Ectodermal cell (in vitro differentiated cells): Measurements from ENCODE around the gene DAPK1.

Experiments used
- H3K27ac ChIP-seq: 2 replicates; pipeline ENCODE4 v1.7.0; 2013; ENCODE audit warnings: mild to moderate bottlenecking, low read depth, low read length; ENCODE audit not compliant: insufficient read depth, poor library complexity, severe bottlenecking
- H3K27me3 ChIP-seq: 2 replicates; pipeline ENCODE4 v1.7.0; 2013; ENCODE audit warnings: mild to moderate bottlenecking, low read length; ENCODE audit not compliant: insufficient read depth, control insufficient read depth, poor library complexity, severe bottlenecking
- H3K36me3 ChIP-seq: one replicate; pipeline ENCODE4 v1.7.0; 2013; ENCODE audit warnings: low read length; ENCODE audit not compliant: control insufficient read depth, insufficient read depth
- H3K4me1 ChIP-seq: one replicate; pipeline ENCODE4 v1.7.0; 2013; ENCODE audit warnings: low read length; ENCODE audit not compliant: control insufficient read depth, insufficient read depth
- H3K4me3 ChIP-seq: 2 replicates; pipeline ENCODE4 v1.7.0; 2013; ENCODE audit warnings: low read depth, low read length, control low read depth; ENCODE audit not compliant: insufficient read depth
- H3K9me3 ChIP-seq: 2 replicates; pipeline ENCODE4 v1.7.0; 2013; ENCODE audit warnings: mild to moderate bottlenecking, low read length, moderate library complexity; ENCODE audit not compliant: control insufficient read depth
- WGBS, 2 experiments: methylation state at CpG; one replicate each; pipeline ENCODE4 v1.1.7; 2013; ENCODE audit warnings: missing lambda C conversion rate in 2 of 2; 5-methylcytosine and 5-hydroxymethylcytosine counted together

DAPK1 gene

GRCh38 chr9:87610200-87611155 is 112.8 kb downstream of the DAPK1 start:
- H3K27me3 ChIP-seq: no peaks in the 10 kb centered on the region
- H3K36me3 ChIP-seq: no peaks in the 10 kb centered on the region
- WGBS, 2 experiments: 93 to 94% methylated on average over 11 to 12 of the region's 12 CpGs
- no peak overlapping the region for H3K27ac ChIP-seq
- no peaks in the 10 kb centered on the region for H3K9me3 ChIP-seq
- peaks cover 3% of the 10 kb centered on the region for H3K4me1 ChIP-seq
- H3K4me3 ChIP-seq: no peak overlapping the region

GRCh38 chr9:87611776-87612175 is 114.1 kb downstream of the DAPK1 start:
- H3K9me3 ChIP-seq: no peaks in the 10 kb centered on the region
- H3K36me3 ChIP-seq: no peaks in the 10 kb centered on the region
- WGBS, 2 experiments: 98 to 99% methylated on average over 4 of the region's 4 CpGs
- peaks cover 11% of the 10 kb centered on the region for H3K4me1 ChIP-seq
- no peak overlapping the region for H3K27ac ChIP-seq
- no peak overlapping the region for H3K4me3 ChIP-seq
- H3K27me3 ChIP-seq: no peaks in the 10 kb centered on the region

- WGBS, 2 experiments: 93 to 94% methylated on average over 3 of the region's 3 CpGs
- Histone ChIP-seq H3K9me3 (no peaks in the 10 kb centered on the region), H3K27me3 (no peaks in the 10 kb centered on the region), H3K4me3 (no peak overlapping the region), H3K4me1 (peaks cover 11% of the 10 kb centered on the region), H3K36me3 (peaks cover 2% of the 10 kb centered on the region), H3K27ac (no peak overlapping the region)
Measured at GRCh38 chr9:87612536-87612935, 114.9 kb downstream of the DAPK1 start.

- H3K36me3 ChIP-seq: peaks cover 7% of the 10 kb centered on the region
- WGBS, 2 experiments: 86 to 88% methylated on average over 10 of the region's 11 CpGs
Measured at GRCh38 chr9:87613265-87614111, 115.8 kb downstream of the DAPK1 start.

GRCh38 chr9:87614397-87614796 is 116.7 kb downstream of the DAPK1 start:
- H3K9me3 ChIP-seq: no peaks in the 10 kb centered on the region
- H3K27me3 ChIP-seq: no peaks in the 10 kb centered on the region
- peaks cover 7% of the 10 kb centered on the region for H3K36me3 ChIP-seq
- 96% methylated on average over 7 of the region's 7 CpGs for WGBS, 2 experiments
- H3K4me1 ChIP-seq: peaks cover 11% of the 10 kb centered on the region
- H3K27ac ChIP-seq: no peak overlapping the region
- H3K4me3 ChIP-seq: no peak overlapping the region

More at GRCh38 chr9:87613265-87614111, 115.8 kb downstream of the DAPK1 start:
- Histone ChIP-seq H3K9me3 (no peaks in the 10 kb centered on the region), H3K27ac (no peak overlapping the region), H3K27me3 (no peaks in the 10 kb centered on the region), H3K4me1 (peaks cover 11% of the 10 kb centered on the region), H3K4me3 (no peak overlapping the region)

DNA sequence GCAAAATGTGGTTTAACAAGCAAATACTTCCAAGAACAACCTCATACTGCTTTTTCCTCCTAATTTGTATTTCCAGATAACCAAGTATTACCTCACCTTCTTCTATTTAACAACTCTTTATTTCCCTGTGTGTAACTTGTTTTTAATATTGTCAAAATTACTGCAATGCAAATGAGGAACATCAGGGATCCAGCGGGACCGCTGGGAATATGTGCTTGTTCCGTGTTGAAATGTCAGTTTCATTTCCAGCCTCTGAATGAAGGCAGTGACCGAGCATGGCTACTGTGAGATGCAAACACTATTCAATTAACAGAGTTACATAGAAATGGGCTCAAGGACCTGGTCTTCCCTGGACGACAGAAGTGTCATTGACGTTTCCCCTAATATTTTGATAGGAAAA is 117.5 kb downstream of the DAPK1 start:
- 95 to 96% methylated on average over 6 of the region's 6 CpGs for WGBS, 2 experiments
- Histone ChIP-seq H3K4me3 (no peak overlapping the region), H3K27ac (no peak overlapping the region), H3K4me1 (peaks cover 11% of the 10 kb centered on the region), H3K27me3 (no peaks in the 10 kb centered on the region), H3K9me3 (no peaks in the 10 kb centered on the region), H3K36me3 (peaks cover 7% of the 10 kb centered on the region)

- no peaks in the 10 kb centered on the region for H3K27me3 ChIP-seq
- peaks cover 11% of the 10 kb centered on the region for H3K4me1 ChIP-seq
- WGBS, 2 experiments: 72% methylated on average over 6 of the region's 6 CpGs
- H3K4me3 ChIP-seq: no peak overlapping the region
- no peaks in the 10 kb centered on the region for H3K9me3 ChIP-seq
- no peak overlapping the region for H3K27ac ChIP-seq
- peaks cover 7% of the 10 kb centered on the region for H3K36me3 ChIP-seq
Measured at GRCh38 chr9:87615547-87616148, 118.0 kb downstream of the DAPK1 start.

GRCh38 chr9:87618226-87618625 is 120.6 kb downstream of the DAPK1 start:
- Histone ChIP-seq H3K27me3 (no peaks in the 10 kb centered on the region), H3K4me3 (no peak overlapping the region), H3K4me1 (peaks cover 11% of the 10 kb centered on the region), H3K9me3 (no peaks in the 10 kb centered on the region), H3K27ac (no peak overlapping the region), H3K36me3 (peaks cover 7% of the 10 kb centered on the region)
- 97 to 98% methylated on average over 2 of the region's 2 CpGs for WGBS, 2 experiments

DNA sequence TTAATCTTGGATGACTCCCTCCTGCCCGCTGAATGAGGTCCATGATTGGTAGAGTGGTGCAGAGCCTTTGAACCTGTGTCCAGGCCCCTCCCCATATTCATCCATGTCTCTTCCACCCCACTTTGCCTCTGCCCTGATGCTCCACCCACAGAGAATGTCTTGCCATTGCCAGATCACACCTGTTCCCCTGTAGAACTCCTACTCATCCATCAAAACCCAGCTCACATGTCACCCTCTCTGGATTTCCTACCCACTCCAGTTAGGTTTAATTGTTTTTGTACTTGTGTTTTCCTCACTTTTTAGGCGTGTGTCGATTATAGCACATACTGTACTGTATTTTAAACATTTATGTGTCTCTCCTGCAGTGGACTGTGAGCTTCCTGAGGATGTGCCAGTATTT is 121.3 kb downstream of the DAPK1 start:
- no peaks in the 10 kb centered on the region for H3K27me3 ChIP-seq
- peaks cover 11% of the 10 kb centered on the region for H3K4me1 ChIP-seq
- no peak overlapping the region for H3K27ac ChIP-seq
- H3K9me3 ChIP-seq: no peaks in the 10 kb centered on the region
- WGBS, 2 experiments: 92 to 94% methylated on average over 1 to 3 of the region's 3 CpGs
- peaks cover 7% of the 10 kb centered on the region for H3K36me3 ChIP-seq
- H3K4me3 ChIP-seq: no peak overlapping the region

DNA sequence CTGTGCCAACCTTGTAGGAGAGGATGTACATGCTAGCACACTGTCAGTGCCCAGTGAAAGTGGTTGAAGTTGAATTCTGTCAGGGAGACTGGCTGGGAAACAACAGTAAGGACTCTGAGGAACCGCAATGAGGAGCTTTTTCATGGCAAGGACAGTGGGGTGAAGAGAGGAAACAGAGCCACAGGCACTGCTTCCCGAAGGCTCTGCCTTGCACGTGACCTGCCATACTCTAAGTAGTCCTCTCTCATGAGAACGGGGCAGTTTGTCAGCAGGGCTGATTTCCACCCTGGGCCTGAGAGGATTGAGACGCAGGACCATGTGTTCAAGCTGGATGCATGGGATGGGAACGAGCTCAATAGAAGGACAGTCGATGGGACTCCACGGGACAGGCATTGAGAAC is 121.7 kb downstream of the DAPK1 start:
- Histone ChIP-seq H3K4me1 (peaks cover 11% of the 10 kb centered on the region), H3K9me3 (no peaks in the 10 kb centered on the region), H3K4me3 (no peak overlapping the region), H3K27ac (no peak overlapping the region), H3K27me3 (no peaks in the 10 kb centered on the region), H3K36me3 (peaks cover 7% of the 10 kb centered on the region)
- WGBS, 2 experiments: 88 to 92% methylated on average over 8 of the region's 8 CpGs
